Glutamatergic neuron (in vitro differentiated cells): Measurements from ENCODE around the gene INPP4A. TPM values are rescaled to one million over a fixed set of nuclear protein-coding genes. Genes with fewer than 3 reads are reported as not detected.

Source experiments
- DNase-seq: peaks from one replicate; pipeline ENCODE4 v3.0.0; 2022
- H3K27ac Mint-ChIP-seq: one replicate; pipeline ENCODE4 v1.8.0; 2020; ENCODE audit warnings: mild to moderate bottlenecking, mixed read lengths, inconsistent platforms; ENCODE audit not compliant: unreplicated experiment
- H3K27me3 Mint-ChIP-seq: one replicate; pipeline ENCODE4 v1.8.0; 2020; ENCODE audit warnings: mild to moderate bottlenecking, moderate library complexity, mixed read lengths, inconsistent platforms; ENCODE audit not compliant: unreplicated experiment
- H3K36me3 Mint-ChIP-seq: one replicate; pipeline ENCODE4 v1.8.0; 2020; ENCODE audit warnings: mild to moderate bottlenecking, mixed read lengths, inconsistent platforms; ENCODE audit not compliant: unreplicated experiment
- H3K4me1 Mint-ChIP-seq: one replicate; pipeline ENCODE4 v1.8.0; 2020; ENCODE audit warnings: mild to moderate bottlenecking, low read depth, mixed read lengths, inconsistent platforms; ENCODE audit not compliant: unreplicated experiment
- H3K4me3 Mint-ChIP-seq: one replicate; pipeline ENCODE4 v1.8.0; 2020; ENCODE audit warnings: mild to moderate bottlenecking, mixed read lengths, inconsistent platforms; ENCODE audit not compliant: unreplicated experiment
- H3K9me3 Mint-ChIP-seq: one replicate; pipeline ENCODE4 v1.8.0; 2020; ENCODE audit warnings: mild to moderate bottlenecking, moderate library complexity, mixed read lengths, inconsistent platforms; ENCODE audit not compliant: unreplicated experiment
- total RNA-seq: library from RNA; stranded (reverse); fragmentation: NEBNext Ultra II Directional; extraction: Animal tissue kit (Norgen Biotek cat#: 25700); gene quantifications from one replicate; pipeline ENCODE4 v1.2.1, GENCODE V29; 2021; ENCODE audit not compliant: unreplicated experiment
- TF ChIP-seq, protein P1 (sequence below): fragments of 200-600 bp; sonication (generic); IDR thresholded peaks from one replicate; pipeline ENCODE4 v1.5.0; 2021; ENCODE audit not compliant: partially characterized antibody, unreplicated experiment

INPP4A gene
- total RNA-seq, 1 donor from 2014 or later, result 54.5 TPM

DNA sequence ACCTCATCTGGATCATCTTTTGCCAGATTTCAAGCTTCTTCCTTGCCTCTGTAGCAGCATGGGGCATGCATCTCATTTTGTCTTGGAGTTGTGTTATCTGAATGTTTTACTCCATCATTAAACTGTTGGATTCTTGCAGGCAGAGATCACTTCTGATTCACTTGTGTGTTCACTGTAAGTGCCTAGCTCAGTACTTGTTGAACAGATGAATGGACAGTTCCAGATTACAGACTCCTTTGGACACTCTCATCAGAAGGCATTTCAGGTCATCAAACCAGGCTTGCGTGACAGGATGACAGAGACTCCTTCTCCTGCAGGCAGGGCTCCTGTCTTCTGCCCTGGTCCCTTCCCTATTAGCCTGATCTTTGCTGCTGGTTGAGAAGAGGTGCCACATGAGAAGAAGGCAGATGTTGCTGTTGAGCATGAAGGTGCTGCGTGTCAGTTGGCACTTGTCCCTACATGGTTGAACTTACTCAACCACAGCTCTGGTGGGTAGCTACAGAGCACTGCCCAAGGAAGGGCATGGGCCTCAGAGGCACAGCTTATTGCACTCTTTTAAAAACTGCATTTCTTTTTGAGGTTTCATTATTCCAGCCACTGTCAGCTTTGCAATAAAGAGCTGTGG is 58.9 kb downstream of the INPP4A start:
- peaks cover 13% of the 10 kb centered on the region for H3K4me1 Mint-ChIP-seq
- H3K9me3 Mint-ChIP-seq, result peaks cover 5% of the 10 kb centered on the region
- TF ChIP-seq, protein P1, sequence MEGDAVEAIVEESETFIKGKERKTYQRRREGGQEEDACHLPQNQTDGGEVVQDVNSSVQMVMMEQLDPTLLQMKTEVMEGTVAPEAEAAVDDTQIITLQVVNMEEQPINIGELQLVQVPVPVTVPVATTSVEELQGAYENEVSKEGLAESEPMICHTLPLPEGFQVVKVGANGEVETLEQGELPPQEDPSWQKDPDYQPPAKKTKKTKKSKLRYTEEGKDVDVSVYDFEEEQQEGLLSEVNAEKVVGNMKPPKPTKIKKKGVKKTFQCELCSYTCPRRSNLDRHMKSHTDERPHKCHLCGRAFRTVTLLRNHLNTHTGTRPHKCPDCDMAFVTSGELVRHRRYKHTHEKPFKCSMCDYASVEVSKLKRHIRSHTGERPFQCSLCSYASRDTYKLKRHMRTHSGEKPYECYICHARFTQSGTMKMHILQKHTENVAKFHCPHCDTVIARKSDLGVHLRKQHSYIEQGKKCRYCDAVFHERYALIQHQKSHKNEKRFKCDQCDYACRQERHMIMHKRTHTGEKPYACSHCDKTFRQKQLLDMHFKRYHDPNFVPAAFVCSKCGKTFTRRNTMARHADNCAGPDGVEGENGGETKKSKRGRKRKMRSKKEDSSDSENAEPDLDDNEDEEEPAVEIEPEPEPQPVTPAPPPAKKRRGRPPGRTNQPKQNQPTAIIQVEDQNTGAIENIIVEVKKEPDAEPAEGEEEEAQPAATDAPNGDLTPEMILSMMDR, result no peak
- peaks cover 4% of the 10 kb centered on the region for H3K27me3 Mint-ChIP-seq
- H3K27ac Mint-ChIP-seq, result no peak overlapping the region
- H3K36me3 Mint-ChIP-seq, result no peaks in the 10 kb centered on the region
- H3K4me3 Mint-ChIP-seq, result no peak overlapping the region
- DNase-seq, result no peak

GRCh38 chr2:98504381-98505109 is 59.9 kb downstream of the INPP4A start:
- Mint-ChIP-seq H3K36me3 (no peaks in the 10 kb centered on the region), H3K27ac (no peak overlapping the region), H3K27me3 (peaks cover 4% of the 10 kb centered on the region), H3K4me3 (no peak overlapping the region), H3K9me3 (peaks cover 5% of the 10 kb centered on the region), H3K4me1 (peaks cover 7% of the 10 kb centered on the region)
- no peak for DNase-seq
- TF ChIP-seq, protein P1, result no peak

DNA sequence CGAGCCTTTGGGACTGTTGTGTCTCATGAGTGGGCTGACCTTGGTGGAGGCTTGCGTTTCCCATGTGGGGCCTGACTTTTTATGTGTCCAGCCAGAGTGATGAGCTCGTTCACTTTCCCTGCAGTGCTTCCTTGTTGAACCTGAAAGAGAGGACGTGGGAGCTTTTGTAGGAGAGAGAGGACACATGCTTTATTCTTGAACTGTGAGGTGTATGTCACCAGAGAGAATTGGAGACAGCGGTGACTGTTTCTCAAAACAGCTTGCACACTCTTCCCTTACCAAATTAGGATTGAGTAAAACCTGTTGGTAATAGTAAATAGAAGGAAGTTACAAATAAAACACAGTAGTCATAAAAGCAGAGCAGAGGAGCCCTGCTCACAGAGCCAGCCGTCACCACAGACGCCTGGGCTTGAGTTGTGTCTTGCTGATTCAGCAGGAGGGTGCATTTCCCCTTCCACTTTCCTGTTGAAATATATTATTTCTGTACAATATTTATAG is 60.7 kb downstream of the INPP4A start:
- H3K27ac Mint-ChIP-seq, result no peak overlapping the region
- H3K4me3 Mint-ChIP-seq, result no peak overlapping the region
- H3K27me3 Mint-ChIP-seq, result peaks cover 4% of the 10 kb centered on the region
- peaks cover 4% of the 10 kb centered on the region for H3K4me1 Mint-ChIP-seq
- no peak for DNase-seq
- H3K36me3 Mint-ChIP-seq, result no peaks in the 10 kb centered on the region
- H3K9me3 Mint-ChIP-seq, result peaks cover 5% of the 10 kb centered on the region
- TF ChIP-seq, protein P1, result no peak

GRCh38 chr2:98505971-98506664 is 61.5 kb downstream of the INPP4A start:
- DNase-seq, result no peak
- peaks cover 5% of the 10 kb centered on the region for H3K9me3 Mint-ChIP-seq
- TF ChIP-seq, protein P1, result no peak
- H3K27me3 Mint-ChIP-seq, result peaks cover 4% of the 10 kb centered on the region
- H3K36me3 Mint-ChIP-seq, result no peaks in the 10 kb centered on the region
- no peak overlapping the region for H3K27ac Mint-ChIP-seq
- H3K4me3 Mint-ChIP-seq, result no peak overlapping the region
- H3K4me1 Mint-ChIP-seq, result peaks cover 2% of the 10 kb centered on the region
